A673 (cell line): ENCODE measurements around the gene HMGCR.

ENCODE experiments used
- CTCF ChIP-seq: fragments of 300-800, 200-600 bp; sonication (generic); conservative IDR thresholded peaks from 2 replicates; pipeline ENCODE4 v1.5.1; 2017; ENCODE audit warnings: low read depth, mild to moderate bottlenecking, antibody characterized with exemption, low read length, moderate library complexity, mixed read lengths
- EZH2 ChIP-seq: fragments of 200-600 bp; sonication (generic); IDR thresholded peaks from 2 replicates; pipeline ENCODE4 v1.6.1; 2017; ENCODE audit warnings: borderline replicate concordance, low read depth, mild to moderate bottlenecking, mixed read lengths, antibody characterized with exemption, low read length; ENCODE audit not compliant: poor library complexity, severe bottlenecking

GRCh38 chr5:75342836-75343235 is 5.8 kb downstream of the HMGCR start:
- no peak for TF ChIP-seq EZH2
- TF ChIP-seq CTCF = no peak
